GM23338 (cell line): Measurements from ENCODE around the gene EHD3. TPM values are rescaled to one million over a fixed set of nuclear protein-coding genes. Genes with fewer than 3 reads are reported as not detected.

ENCODE experiments used
- CREB1 ChIP-seq: fragments of 250-450 bp; sonication (Bioruptor Pico); IDR thresholded peaks from 2 replicates; pipeline ENCODE4 v1.5.0; 2020; ENCODE audit warnings: low read depth, mild to moderate bottlenecking, moderate library complexity
- EZH2 ChIP-seq: fragments of 200-600 bp; sonication (generic); IDR thresholded peaks from one replicate; pipeline ENCODE4 v1.8.0; 2017; ENCODE audit warnings: antibody characterized with exemption, mild to moderate bottlenecking, low read depth; ENCODE audit not compliant: unreplicated experiment
- JUNB ChIP-seq: IDR thresholded peaks from one replicate; pipeline ENCODE4 v1.6.1; 2016; ENCODE audit warnings: antibody characterized with exemption; ENCODE audit not compliant: unreplicated experiment
- POLR2AphosphoS5 ChIP-seq: IDR thresholded peaks from 2 replicates; pipeline ENCODE4 v1.6.1; 2016; ENCODE audit warnings: antibody characterized with exemption, low read depth
- STAT1 ChIP-seq: IDR thresholded peaks from one replicate; pipeline ENCODE4 v1.6.1; 2016; ENCODE audit warnings: antibody characterized with exemption; ENCODE audit not compliant: unreplicated experiment
- ZNF114 ChIP-seq: fragments of 250-450 bp; sonication (Bioruptor Pico); IDR thresholded peaks from 2 replicates; pipeline ENCODE4 v1.5.0; 2020; ENCODE audit warnings: mild to moderate bottlenecking, moderate library complexity
- polyA plus RNA-seq: library from polyadenylated mRNA; unstranded; fragments of >200 nt; fragmentation: Nextera tagmentation; extraction: Ambion mirVana; gene quantifications from 2 replicates; pipeline ENCODE4 v1.2.1, GENCODE V29; 2016
- total RNA-seq: library from RNA; depleted of rRNA; stranded (reverse); fragments of >200 nt; shearing (Covaris generic); gene quantifications from 2 replicates; pipeline ENCODE4 v1.2.3, GENCODE V29; 2014
- TF ChIP-seq, protein P1 (sequence below): fragments of 250-450 bp; sonication (Bioruptor Pico); IDR thresholded peaks from 2 replicates; pipeline ENCODE4 v1.5.0; 2020; ENCODE audit warnings: mild to moderate bottlenecking, moderate library complexity
- TF ChIP-seq, protein P2 (sequence below): IDR thresholded peaks from one replicate; pipeline ENCODE4 v1.6.1; 2018; ENCODE audit warnings: antibody characterized with exemption; ENCODE audit not compliant: unreplicated experiment
- TF ChIP-seq, protein P3 (sequence below): IDR thresholded peaks from 2 replicates; pipeline ENCODE4 v1.6.1; 2016; ENCODE audit warnings: antibody characterized with exemption

The EHD3 gene
- total and polyA plus RNA-seq, 2 experiments from 2014 or later, result 3.3 to 12.6 TPM

DNA sequence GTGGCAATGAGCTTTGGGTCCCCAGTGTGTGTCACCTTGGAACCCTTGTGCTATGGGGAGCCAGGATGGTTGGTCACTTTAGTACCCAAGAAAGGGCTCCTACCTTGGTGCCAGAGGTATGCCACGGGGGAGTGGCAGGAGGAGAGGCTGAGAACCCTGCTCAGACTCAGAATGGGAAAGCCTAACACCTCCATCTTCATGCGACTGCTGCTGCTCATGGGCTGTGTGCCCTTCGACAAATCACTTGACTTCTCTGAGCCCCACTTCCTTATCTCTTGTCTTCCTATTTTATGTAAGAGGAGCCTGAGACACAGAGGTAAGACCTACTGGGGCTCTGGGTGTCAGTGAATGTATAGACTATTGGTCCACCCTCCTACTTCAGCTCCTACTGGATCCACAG lies 25.1 kb downstream of the EHD3 start (continued):
- TF ChIP-seq, protein P1, sequence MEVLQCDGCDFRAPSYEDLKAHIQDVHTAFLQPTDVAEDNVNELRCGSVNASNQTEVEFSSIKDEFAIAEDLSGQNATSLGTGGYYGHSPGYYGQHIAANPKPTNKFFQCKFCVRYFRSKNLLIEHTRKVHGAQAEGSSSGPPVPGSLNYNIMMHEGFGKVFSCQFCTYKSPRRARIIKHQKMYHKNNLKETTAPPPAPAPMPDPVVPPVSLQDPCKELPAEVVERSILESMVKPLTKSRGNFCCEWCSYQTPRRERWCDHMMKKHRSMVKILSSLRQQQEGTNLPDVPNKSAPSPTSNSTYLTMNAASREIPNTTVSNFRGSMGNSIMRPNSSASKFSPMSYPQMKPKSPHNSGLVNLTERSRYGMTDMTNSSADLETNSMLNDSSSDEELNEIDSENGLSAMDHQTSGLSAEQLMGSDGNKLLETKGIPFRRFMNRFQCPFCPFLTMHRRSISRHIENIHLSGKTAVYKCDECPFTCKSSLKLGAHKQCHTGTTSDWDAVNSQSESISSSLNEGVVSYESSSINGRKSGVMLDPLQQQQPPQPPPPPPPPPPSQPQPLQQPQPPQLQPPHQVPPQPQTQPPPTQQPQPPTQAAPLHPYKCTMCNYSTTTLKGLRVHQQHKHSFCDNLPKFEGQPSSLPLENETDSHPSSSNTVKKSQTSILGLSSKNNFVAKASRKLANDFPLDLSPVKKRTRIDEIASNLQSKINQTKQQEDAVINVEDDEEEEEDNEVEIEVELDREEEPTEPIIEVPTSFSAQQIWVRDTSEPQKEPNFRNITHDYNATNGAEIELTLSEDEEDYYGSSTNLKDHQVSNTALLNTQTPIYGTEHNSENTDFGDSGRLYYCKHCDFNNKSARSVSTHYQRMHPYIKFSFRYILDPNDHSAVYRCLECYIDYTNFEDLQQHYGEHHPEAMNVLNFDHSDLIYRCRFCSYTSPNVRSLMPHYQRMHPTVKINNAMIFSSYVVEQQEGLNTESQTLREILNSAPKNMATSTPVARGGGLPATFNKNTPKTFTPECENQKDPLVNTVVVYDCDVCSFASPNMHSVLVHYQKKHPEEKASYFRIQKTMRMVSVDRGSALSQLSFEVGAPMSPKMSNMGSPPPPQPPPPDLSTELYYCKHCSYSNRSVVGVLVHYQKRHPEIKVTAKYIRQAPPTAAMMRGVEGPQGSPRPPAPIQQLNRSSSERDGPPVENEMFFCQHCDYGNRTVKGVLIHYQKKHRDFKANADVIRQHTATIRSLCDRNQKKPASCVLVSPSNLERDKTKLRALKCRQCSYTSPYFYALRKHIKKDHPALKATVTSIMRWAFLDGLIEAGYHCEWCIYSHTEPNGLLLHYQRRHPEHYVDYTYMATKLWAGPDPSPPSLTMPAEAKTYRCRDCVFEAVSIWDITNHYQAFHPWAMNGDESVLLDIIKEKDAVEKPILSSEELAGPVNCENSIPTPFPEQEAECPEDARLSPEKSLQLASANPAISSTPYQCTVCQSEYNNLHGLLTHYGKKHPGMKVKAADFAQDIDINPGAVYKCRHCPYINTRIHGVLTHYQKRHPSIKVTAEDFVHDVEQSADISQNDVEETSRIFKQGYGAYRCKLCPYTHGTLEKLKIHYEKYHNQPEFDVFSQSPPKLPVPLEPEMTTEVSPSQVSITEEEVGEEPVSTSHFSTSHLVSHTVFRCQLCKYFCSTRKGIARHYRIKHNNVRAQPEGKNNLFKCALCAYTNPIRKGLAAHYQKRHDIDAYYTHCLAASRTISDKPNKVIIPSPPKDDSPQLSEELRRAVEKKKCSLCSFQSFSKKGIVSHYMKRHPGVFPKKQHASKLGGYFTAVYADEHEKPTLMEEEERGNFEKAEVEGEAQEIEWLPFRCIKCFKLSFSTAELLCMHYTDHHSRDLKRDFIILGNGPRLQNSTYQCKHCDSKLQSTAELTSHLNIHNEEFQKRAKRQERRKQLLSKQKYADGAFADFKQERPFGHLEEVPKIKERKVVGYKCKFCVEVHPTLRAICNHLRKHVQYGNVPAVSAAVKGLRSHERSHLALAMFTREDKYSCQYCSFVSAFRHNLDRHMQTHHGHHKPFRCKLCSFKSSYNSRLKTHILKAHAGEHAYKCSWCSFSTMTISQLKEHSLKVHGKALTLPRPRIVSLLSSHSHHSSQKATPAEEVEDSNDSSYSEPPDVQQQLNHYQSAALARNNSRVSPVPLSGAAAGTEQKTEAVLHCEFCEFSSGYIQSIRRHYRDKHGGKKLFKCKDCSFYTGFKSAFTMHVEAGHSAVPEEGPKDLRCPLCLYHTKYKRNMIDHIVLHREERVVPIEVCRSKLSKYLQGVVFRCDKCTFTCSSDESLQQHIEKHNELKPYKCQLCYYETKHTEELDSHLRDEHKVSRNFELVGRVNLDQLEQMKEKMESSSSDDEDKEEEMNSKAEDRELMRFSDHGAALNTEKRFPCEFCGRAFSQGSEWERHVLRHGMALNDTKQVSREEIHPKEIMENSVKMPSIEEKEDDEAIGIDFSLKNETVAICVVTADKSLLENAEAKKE (CRISPR knock-in tag), result no peak
- TF ChIP-seq, protein P2, sequence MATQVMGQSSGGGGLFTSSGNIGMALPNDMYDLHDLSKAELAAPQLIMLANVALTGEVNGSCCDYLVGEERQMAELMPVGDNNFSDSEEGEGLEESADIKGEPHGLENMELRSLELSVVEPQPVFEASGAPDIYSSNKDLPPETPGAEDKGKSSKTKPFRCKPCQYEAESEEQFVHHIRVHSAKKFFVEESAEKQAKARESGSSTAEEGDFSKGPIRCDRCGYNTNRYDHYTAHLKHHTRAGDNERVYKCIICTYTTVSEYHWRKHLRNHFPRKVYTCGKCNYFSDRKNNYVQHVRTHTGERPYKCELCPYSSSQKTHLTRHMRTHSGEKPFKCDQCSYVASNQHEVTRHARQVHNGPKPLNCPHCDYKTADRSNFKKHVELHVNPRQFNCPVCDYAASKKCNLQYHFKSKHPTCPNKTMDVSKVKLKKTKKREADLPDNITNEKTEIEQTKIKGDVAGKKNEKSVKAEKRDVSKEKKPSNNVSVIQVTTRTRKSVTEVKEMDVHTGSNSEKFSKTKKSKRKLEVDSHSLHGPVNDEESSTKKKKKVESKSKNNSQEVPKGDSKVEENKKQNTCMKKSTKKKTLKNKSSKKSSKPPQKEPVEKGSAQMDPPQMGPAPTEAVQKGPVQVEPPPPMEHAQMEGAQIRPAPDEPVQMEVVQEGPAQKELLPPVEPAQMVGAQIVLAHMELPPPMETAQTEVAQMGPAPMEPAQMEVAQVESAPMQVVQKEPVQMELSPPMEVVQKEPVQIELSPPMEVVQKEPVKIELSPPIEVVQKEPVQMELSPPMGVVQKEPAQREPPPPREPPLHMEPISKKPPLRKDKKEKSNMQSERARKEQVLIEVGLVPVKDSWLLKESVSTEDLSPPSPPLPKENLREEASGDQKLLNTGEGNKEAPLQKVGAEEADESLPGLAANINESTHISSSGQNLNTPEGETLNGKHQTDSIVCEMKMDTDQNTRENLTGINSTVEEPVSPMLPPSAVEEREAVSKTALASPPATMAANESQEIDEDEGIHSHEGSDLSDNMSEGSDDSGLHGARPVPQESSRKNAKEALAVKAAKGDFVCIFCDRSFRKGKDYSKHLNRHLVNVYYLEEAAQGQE, result no peak
- no peak for TF ChIP-seq JUNB
- TF ChIP-seq, protein P3, sequence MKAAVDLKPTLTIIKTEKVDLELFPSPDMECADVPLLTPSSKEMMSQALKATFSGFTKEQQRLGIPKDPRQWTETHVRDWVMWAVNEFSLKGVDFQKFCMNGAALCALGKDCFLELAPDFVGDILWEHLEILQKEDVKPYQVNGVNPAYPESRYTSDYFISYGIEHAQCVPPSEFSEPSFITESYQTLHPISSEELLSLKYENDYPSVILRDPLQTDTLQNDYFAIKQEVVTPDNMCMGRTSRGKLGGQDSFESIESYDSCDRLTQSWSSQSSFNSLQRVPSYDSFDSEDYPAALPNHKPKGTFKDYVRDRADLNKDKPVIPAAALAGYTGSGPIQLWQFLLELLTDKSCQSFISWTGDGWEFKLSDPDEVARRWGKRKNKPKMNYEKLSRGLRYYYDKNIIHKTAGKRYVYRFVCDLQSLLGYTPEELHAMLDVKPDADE, result no peak
- TF ChIP-seq CREB1 (CRISPR knock-in tag), result no peak
- no peak for TF ChIP-seq STAT1
- TF ChIP-seq POLR2AphosphoS5, result no peak
- TF ChIP-seq ZNF114, result no peak
- no peak for TF ChIP-seq EZH2
